Fibroblast of pulmonary artery (primary cell): Measurements from ENCODE around the gene NOL4L.

Experiments
- DNase-seq: peaks from one replicate; pipeline ENCODE4 v3.0.0-alpha.2; 2010; ENCODE audit warnings: low read depth
- H3K4me3 ChIP-seq: replicated peaks from 2 replicates; pipeline ENCODE4 v1.5.1; 2011; ENCODE audit warnings: low read depth, mild to moderate bottlenecking, control low read depth, low read length, moderate library complexity
- TF ChIP-seq, protein P1 (sequence below): IDR thresholded peaks from 2 replicates; pipeline ENCODE4 v1.5.1; 2011; ENCODE audit warnings: mild to moderate bottlenecking, control low read depth, low read length, inconsistent platforms; ENCODE audit errors: missing control alignments

NOL4L gene

DNA sequence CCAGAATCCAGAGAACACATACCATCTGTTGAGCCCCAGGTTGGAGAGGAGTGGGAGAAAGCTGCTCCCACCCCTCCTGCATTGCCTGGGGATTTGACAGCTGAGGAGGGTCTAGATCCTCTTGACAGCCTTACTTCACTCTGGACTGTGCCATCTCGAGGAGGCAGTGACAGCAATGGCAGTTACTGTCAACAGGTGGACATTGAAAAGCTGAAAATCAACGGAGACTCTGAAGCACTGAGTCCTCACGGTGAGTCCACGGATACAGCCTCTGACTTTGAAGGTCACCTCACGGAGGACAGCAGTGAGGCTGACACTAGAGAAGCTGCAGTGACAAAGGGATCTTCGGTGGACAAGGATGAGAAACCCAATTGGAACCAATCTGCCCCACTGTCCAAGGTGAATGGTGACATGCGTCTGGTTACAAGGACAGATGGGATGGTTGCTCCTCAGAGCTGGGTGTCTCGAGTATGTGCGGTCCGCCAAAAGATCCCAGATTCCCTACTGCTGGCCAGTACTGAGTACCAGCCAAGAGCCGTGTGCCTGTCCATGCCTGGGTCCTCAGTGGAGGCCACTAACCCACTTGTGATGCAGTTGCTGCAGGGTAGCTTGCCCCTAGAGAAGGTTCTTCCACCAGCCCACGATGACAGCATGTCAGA lies 149.6 kb downstream of the NOL4L start:
- TF ChIP-seq, protein P1, sequence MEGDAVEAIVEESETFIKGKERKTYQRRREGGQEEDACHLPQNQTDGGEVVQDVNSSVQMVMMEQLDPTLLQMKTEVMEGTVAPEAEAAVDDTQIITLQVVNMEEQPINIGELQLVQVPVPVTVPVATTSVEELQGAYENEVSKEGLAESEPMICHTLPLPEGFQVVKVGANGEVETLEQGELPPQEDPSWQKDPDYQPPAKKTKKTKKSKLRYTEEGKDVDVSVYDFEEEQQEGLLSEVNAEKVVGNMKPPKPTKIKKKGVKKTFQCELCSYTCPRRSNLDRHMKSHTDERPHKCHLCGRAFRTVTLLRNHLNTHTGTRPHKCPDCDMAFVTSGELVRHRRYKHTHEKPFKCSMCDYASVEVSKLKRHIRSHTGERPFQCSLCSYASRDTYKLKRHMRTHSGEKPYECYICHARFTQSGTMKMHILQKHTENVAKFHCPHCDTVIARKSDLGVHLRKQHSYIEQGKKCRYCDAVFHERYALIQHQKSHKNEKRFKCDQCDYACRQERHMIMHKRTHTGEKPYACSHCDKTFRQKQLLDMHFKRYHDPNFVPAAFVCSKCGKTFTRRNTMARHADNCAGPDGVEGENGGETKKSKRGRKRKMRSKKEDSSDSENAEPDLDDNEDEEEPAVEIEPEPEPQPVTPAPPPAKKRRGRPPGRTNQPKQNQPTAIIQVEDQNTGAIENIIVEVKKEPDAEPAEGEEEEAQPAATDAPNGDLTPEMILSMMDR, result no peak
- DNase-seq, result no peak
- no peak overlapping the region for H3K4me3 ChIP-seq

DNA sequence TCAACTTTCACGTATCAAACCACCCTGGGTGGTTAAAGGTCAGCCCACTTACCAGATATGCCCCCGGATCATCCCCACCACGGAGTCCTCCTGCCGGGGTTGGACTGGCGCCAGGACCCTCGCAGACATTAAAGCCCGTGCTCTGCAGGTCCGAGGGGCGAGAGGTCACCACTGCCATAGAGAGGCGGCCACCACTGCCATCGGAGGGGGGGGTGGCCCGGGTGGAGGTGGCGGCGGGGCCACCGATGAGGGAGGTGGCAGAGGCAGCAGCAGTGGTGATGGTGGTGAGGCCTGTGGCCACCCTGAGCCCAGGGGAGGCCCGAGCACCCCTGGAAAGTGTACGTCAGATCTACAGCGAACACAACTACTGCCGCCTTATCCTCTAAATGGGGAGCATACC lies 150.7 kb downstream of the NOL4L start:
- H3K4me3 ChIP-seq, result no peak overlapping the region
- TF ChIP-seq, protein P1, result no peak
- no peak for DNase-seq

DNA sequence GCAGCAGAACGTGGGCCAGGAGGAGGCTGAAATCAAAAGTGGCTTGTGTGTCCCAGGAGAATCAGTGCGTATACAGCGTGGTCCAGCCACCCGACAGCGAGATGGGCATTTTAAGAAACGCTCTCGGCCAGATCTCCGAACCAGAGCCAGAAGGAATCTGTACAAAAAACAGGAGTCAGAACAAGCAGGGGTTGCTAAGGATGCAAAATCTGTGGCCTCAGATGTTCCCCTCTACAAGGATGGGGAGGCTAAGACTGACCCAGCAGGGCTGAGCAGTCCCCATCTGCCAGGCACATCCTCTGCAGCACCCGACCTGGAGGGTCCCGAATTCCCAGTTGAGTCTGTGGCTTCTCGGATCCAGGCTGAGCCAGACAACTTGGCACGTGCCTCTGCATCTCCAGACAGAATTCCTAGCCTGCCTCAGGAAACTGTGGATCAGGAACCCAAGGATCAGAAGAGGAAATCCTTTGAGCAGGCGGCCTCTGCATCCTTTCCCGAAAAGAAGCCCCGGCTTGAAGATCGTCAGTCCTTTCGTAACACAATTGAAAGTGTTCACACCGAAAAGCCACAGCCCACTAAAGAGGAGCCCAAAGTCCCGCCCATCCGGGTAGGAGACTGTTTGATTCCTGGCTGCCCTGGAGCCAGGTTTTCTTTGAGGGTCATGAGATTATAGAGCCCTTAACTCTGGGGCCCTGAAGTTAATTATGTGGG lies 151.7 kb downstream of the NOL4L start:
- no peak overlapping the region for H3K4me3 ChIP-seq
- DNase-seq, result no peak
- TF ChIP-seq, protein P1, result no peak

DNA sequence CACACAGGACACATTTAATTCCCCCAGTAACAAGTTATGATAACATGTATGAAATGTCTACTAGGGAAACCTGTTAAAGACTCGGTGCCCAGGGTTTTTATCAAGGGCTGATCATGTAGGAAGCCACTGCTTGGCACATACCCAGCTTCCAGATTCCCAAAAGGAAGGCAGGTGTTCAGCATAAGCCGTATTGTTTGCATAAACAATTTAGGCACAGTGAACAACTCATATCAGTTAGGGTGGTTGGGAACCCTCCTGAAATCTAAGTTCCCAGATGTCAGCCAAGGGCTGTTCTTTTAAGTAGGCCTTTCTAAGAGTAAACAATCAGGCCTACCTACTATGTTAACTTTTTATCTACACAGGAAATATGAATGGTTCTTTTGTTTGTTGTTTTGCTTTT lies 152.9 kb downstream of the NOL4L start:
- TF ChIP-seq, protein P1, result no peak
- no peak for DNase-seq
- no peak overlapping the region for H3K4me3 ChIP-seq

DNA sequence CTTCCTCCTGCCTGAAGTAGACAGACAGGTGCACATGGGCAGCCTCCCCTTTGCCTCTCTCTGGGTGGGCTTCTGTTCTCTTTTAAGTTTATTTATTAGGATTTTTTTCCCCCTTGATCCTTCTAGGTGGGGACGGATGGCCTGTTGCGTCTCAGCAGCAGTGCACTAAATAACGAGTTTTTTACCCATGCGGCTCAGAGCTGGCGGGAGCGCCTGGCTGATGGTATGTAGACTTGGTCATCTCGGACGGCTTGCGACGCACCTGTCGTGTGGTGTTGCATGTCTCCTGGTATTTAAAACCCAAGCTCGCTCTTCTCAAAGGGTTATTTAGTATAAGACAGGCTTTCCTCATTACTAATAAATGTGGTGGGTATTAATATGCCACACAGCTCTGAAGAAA lies 153.7 kb downstream of the NOL4L start:
- DNase-seq, result no peak
- H3K4me3 ChIP-seq, result no peak overlapping the region
- TF ChIP-seq, protein P1, result no peak

DNA sequence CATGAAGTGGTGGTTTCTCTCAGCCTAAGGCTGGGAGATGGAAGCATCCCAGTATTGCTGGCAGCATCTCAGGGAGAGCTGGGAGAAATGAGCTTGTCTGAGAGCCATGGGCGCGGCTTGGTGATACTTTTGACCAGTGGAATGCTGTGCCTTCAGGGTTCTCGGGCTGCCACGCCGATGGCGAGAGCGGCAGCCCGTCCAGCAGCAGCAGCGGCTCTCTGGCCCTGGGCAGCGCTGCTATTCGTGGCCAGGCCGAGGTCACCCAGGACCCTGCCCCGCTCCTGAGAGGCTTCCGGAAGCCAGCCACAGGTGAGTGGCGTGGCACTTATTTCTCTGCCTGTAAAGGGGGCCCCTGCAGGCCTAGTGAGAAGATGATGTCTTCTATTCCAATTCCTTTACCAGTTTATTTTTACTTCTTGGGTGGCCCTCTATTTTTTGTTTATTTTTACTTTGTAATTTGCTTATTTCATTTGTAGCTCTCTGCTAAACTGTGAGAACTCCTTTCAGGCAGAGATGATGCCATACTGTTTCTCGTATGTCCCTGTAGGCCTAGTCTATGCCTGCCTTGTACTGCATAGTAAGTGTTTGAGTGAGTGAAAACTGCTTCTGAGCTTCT lies 155.3 kb downstream of the NOL4L start:
- DNase-seq, result no peak
- H3K4me3 ChIP-seq, result no peak overlapping the region

More for the DNA sequence above, 155.3 kb downstream of the NOL4L start:
- TF ChIP-seq, protein P1, result no peak
